Panc1 (cell line): ENCODE results near the gene ZNF362. TPM values are rescaled to one million over a fixed set of nuclear protein-coding genes. Genes with fewer than 3 reads are reported as not detected.

Experiments used
- ATAC-seq: fragments of 200-7000 bp; cut with Tn5 transposase; 2 replicates; pipeline ENCODE4 v1.9.1; 2020; ENCODE audit warnings: mild to moderate bottlenecking, moderate library complexity
- BruUV-seq: library from RNA; stranded (reverse); fragments of 400-500 nt; replicated peaks from 2 replicates; lab custom pipeline; 2021; lab: Mats Ljungman, UMichigan
- CTCF ChIA-PET: fragments of 300-600 bp; sonication (Branson Sonifier 250); formaldehyde crosslinking; loops from one replicate; lab custom pipeline; 2022; ENCODE audit warnings: antibody characterized with exemption; lab: Charles Lee
- POLR2A ChIA-PET: fragments of 300-600 bp; sonication (Branson Sonifier 250); formaldehyde crosslinking; loops from one replicate; lab custom pipeline; 2022; ENCODE audit warnings: antibody characterized with exemption; lab: Charles Lee
- DNase-seq: peaks from one replicate; pipeline ENCODE4 v3.0.0-alpha.2; 2010; ENCODE audit warnings: low read depth, low spot score
- H3K27ac ChIP-seq: 2 replicates; pipeline ENCODE4 v1.5.1; 2011; ENCODE audit warnings: mild to moderate bottlenecking, low read length, inconsistent platforms
- H3K27me3 ChIP-seq: fragments of 200-500 bp; sonication (Bioruptor generic); 2 replicates; pipeline ENCODE4 v1.6.0; 2014; ENCODE audit warnings: low read length, inconsistent platforms; ENCODE audit not compliant: control insufficient read depth, insufficient read depth
- H3K36me3 ChIP-seq: fragments of 200-500 bp; sonication (Bioruptor generic); 2 replicates; pipeline ENCODE4 v1.5.1; 2014; ENCODE audit warnings: inconsistent platforms, mild to moderate bottlenecking, low read length, moderate library complexity; ENCODE audit not compliant: control insufficient read depth, insufficient read depth
- H3K4me1 ChIP-seq: 2 replicates; pipeline ENCODE4 v1.5.1; 2011; ENCODE audit warnings: inconsistent platforms, mild to moderate bottlenecking, low read length, moderate library complexity; ENCODE audit not compliant: control insufficient read depth, insufficient read depth
- H3K4me3 ChIP-seq, 2 experiments: 2 replicates each; pipeline ENCODE4 v1.5.1; 2011 to 2012; ENCODE audit warnings: low read depth in 2 of 2, low read length in 2 of 2, mild to moderate bottlenecking in 2 of 2, inconsistent platforms in 1 of 2, moderate library complexity in 1 of 2
- H3K9me3 ChIP-seq: fragments of 200-500 bp; sonication (Bioruptor generic); 2 replicates; pipeline ENCODE4 v1.5.1; 2014; ENCODE audit warnings: low read depth, mild to moderate bottlenecking, inconsistent platforms, low read length, moderate library complexity; ENCODE audit not compliant: control insufficient read depth, insufficient read depth
- POLR2AphosphoS5 ChIP-seq: IDR thresholded peaks from 2 replicates; pipeline ENCODE4 v1.6.1; 2012; ENCODE audit warnings: mild to moderate bottlenecking, low read depth, low read length, moderate library complexity
- SIN3A ChIP-seq: IDR thresholded peaks from 2 replicates; pipeline ENCODE4 v1.6.1; 2012; ENCODE audit warnings: low read depth, mild to moderate bottlenecking, low read length, moderate library complexity, borderline replicate concordance; ENCODE audit not compliant: insufficient read depth
- TCF7L2 ChIP-seq: IDR thresholded peaks from 2 replicates; pipeline ENCODE4 v1.6.1; 2011; ENCODE audit warnings: mild to moderate bottlenecking, low read depth, low read length, inconsistent platforms
- in situ Hi-C: cut with HindIII; loops from 2 replicates; pipeline ENCODE4 v1.10.0; 2016; ENCODE audit warnings: low sequenced_read_pairs, low pct_unique_long_range_greater_than_20kb
- intact Hi-C: fragments of 100-400 bp; cut with micrococcal nuclease; formaldehyde crosslinking; loops from one replicate; pipeline ENCODE4 v1.10.0; 2022; ENCODE audit not compliant: unreplicated experiment
- total RNA-seq: library from RNA; stranded (reverse); gene quantifications from one replicate; pipeline ENCODE4 v1.2.1, GENCODE V29; 2021; ENCODE audit not compliant: unreplicated experiment
- TF ChIP-seq, protein P1 (sequence below), 2 experiments: IDR thresholded peaks; 2 replicates each; pipeline ENCODE4 v1.6.1; 2011 to 2012; ENCODE audit warnings: low read depth in 2 of 2, control low read depth in 1 of 2, low read length in 1 of 2, mild to moderate bottlenecking in 1 of 2, moderate library complexity in 1 of 2; ENCODE audit not compliant: insufficient read depth in 1 of 2
- TF ChIP-seq, protein P2 (sequence below): fragments of 450-650 bp; IDR thresholded peaks from 2 replicates; pipeline ENCODE4 v1.5.1; 2017; ENCODE audit warnings: mild to moderate bottlenecking

The ZNF362 gene
- total RNA-seq, 1 experiment from 2014 or later, result 17.5 TPM

DNA sequence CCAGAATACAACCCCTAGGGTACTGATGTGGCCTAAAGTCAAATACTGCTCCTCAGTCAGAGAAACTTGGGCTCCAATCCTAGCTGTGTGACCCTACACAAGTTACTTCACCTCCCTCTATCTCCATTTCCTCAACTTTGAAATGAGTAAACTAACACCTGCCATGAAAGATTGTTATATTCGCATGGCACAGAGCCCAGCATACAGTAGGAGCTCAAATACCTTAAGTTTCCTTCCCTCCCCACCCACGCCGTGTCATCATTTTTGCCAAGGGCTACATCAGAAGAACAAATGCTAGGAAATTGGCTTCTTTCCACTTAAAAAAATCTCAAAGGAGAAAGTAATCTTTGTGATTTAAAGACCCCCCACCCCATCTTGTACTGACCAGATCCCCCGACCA lies 22.2 kb upstream of the ZNF362 start:
- Histone ChIP-seq H3K27ac (no peak overlapping the region), H3K27me3 (no peaks in the 10 kb centered on the region), H3K9me3 (no peaks in the 10 kb centered on the region), H3K4me3 (no peak overlapping the region), H3K36me3 (no peaks in the 10 kb centered on the region), H3K4me1 (no peaks in the 10 kb centered on the region)
- intact Hi-C loops (no loop called here), in situ Hi-C loops (no loop called here)
- ATAC-seq (no peak), DNase-seq (no peak)
- ChIA-PET CTCF (no interaction called here), POLR2A (no interaction called here)
- no TSS peak for BruUV-seq
- TF ChIP-seq, protein P1, sequence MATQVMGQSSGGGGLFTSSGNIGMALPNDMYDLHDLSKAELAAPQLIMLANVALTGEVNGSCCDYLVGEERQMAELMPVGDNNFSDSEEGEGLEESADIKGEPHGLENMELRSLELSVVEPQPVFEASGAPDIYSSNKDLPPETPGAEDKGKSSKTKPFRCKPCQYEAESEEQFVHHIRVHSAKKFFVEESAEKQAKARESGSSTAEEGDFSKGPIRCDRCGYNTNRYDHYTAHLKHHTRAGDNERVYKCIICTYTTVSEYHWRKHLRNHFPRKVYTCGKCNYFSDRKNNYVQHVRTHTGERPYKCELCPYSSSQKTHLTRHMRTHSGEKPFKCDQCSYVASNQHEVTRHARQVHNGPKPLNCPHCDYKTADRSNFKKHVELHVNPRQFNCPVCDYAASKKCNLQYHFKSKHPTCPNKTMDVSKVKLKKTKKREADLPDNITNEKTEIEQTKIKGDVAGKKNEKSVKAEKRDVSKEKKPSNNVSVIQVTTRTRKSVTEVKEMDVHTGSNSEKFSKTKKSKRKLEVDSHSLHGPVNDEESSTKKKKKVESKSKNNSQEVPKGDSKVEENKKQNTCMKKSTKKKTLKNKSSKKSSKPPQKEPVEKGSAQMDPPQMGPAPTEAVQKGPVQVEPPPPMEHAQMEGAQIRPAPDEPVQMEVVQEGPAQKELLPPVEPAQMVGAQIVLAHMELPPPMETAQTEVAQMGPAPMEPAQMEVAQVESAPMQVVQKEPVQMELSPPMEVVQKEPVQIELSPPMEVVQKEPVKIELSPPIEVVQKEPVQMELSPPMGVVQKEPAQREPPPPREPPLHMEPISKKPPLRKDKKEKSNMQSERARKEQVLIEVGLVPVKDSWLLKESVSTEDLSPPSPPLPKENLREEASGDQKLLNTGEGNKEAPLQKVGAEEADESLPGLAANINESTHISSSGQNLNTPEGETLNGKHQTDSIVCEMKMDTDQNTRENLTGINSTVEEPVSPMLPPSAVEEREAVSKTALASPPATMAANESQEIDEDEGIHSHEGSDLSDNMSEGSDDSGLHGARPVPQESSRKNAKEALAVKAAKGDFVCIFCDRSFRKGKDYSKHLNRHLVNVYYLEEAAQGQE (IDR thresholded peaks at IDR 0.05; ENCODE audit: insufficient read depth in 1 of 2, low read depth in 2 of 2, low read length in 1 of 2), result no peak
- no peak for TF ChIP-seq TCF7L2
- no peak for TF ChIP-seq POLR2AphosphoS5
- no peak for TF ChIP-seq SIN3A
- TF ChIP-seq, protein P2, sequence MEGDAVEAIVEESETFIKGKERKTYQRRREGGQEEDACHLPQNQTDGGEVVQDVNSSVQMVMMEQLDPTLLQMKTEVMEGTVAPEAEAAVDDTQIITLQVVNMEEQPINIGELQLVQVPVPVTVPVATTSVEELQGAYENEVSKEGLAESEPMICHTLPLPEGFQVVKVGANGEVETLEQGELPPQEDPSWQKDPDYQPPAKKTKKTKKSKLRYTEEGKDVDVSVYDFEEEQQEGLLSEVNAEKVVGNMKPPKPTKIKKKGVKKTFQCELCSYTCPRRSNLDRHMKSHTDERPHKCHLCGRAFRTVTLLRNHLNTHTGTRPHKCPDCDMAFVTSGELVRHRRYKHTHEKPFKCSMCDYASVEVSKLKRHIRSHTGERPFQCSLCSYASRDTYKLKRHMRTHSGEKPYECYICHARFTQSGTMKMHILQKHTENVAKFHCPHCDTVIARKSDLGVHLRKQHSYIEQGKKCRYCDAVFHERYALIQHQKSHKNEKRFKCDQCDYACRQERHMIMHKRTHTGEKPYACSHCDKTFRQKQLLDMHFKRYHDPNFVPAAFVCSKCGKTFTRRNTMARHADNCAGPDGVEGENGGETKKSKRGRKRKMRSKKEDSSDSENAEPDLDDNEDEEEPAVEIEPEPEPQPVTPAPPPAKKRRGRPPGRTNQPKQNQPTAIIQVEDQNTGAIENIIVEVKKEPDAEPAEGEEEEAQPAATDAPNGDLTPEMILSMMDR, result no peak

DNA sequence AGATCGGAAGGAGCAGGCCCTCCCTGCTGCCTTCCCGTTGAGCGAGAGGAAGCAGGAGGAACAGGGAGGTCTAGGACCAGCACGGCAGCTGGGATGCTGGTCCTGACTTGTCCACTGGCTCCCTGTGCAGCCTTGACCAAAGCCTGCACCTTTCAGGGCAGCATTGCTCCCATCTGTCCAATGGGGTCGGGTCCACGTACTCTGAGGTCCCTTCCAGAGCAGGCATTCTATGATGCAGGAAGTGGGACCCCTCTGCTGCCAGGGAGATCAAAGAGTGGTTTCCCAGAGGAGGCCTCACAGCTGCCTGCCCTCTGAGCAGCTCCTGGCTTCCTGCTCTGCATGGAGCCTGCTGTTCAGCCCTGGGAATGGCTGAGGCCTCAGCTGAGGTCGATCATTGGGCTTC lies 21.7 kb upstream of the ZNF362 start:
- Histone ChIP-seq H3K36me3 (no peaks in the 10 kb centered on the region), H3K4me1 (no peaks in the 10 kb centered on the region), H3K4me3 (no peak overlapping the region), H3K9me3 (no peaks in the 10 kb centered on the region), H3K27ac (no peak overlapping the region), H3K27me3 (no peaks in the 10 kb centered on the region)
- TF ChIP-seq, protein P1 (IDR thresholded peaks at IDR 0.05; ENCODE audit: insufficient read depth in 1 of 2, low read depth in 2 of 2, low read length in 1 of 2), result no peak
- TF ChIP-seq POLR2AphosphoS5 (no peak), TCF7L2 (no peak), SIN3A (no peak)
- TF ChIP-seq, protein P2, result no peak
- DNase-seq, result no peak
- POLR2A ChIA-PET, result no interaction called here
- CTCF ChIA-PET, result no interaction called here
- intact Hi-C loops, result no loop called here
- in situ Hi-C loops, result no loop called here
- no TSS peak for BruUV-seq
- no peak for ATAC-seq
